Liver (tissue), 9 donors: ENCODE results near the gene NFU1. TPM values are rescaled to one million over a fixed set of nuclear protein-coding genes. Genes with fewer than 3 reads are reported as not detected.

Source experiments
- DNase-seq: peaks from one replicate; pipeline ENCODE4 v3.0.0-alpha.2; 2017; ENCODE audit warnings: low spot score
- H3K27ac ChIP-seq, 2 donors: one replicate each; pipeline ENCODE4 v1.7.0; 2013; ENCODE audit warnings: inconsistent platforms in 2 of 2, low read length in 2 of 2, control low read depth in 1 of 2, low read depth in 1 of 2, mild to moderate bottlenecking in 1 of 2
- H3K27me3 ChIP-seq, 4 donors: one replicate each; pipeline versions ENCODE4 v1.6.1 to v1.7.0; 2013; ENCODE audit warnings: low read length in 3 of 4, inconsistent platforms in 1 of 4, mild to moderate bottlenecking in 1 of 4, moderate library complexity in 1 of 4; ENCODE audit not compliant: control insufficient read depth in 4 of 4, insufficient read depth in 4 of 4
- H3K36me3 ChIP-seq, 4 donors: one replicate each; pipeline versions ENCODE4 v1.6.1 to v1.7.0; 2013; ENCODE audit warnings: low read length in 3 of 4, mild to moderate bottlenecking in 3 of 4, low read depth in 1 of 4, moderate library complexity in 1 of 4; ENCODE audit not compliant: control insufficient read depth in 4 of 4, insufficient read depth in 3 of 4
- H3K4me1 ChIP-seq, 4 donors: one replicate each; pipeline versions ENCODE4 v1.6.1 to v1.7.0; 2013; ENCODE audit warnings: low read length in 3 of 4, mild to moderate bottlenecking in 3 of 4, moderate library complexity in 1 of 4; ENCODE audit not compliant: control insufficient read depth in 4 of 4, insufficient read depth in 4 of 4
- H3K4me3 ChIP-seq, 3 donors: one replicate each; pipeline versions ENCODE4 v1.6.1 to v1.7.0; 2013; ENCODE audit warnings: low read length in 3 of 3, control low read depth in 1 of 3, low read depth in 1 of 3, mild to moderate bottlenecking in 1 of 3
- H3K9ac ChIP-seq, 2 donors: one replicate each; pipeline ENCODE4 v1.7.0; 2013; ENCODE audit warnings: low read length in 2 of 2, mild to moderate bottlenecking in 2 of 2, moderate library complexity in 2 of 2, control low read depth in 1 of 2, low read depth in 1 of 2
- H3K9me3 ChIP-seq, 4 donors: one replicate each; pipeline versions ENCODE4 v1.6.1 to v1.7.0; 2013; ENCODE audit warnings: low read length in 3 of 4; ENCODE audit not compliant: control insufficient read depth in 4 of 4
- EGR1 ChIP-seq, 2 donors: IDR thresholded peaks; 2 replicates each; pipeline ENCODE4 v1.6.1; 2016 to 2018; ENCODE audit warnings: antibody characterized with exemption in 2 of 2, low read depth in 2 of 2
- FOXA1 ChIP-seq: IDR thresholded peaks from 2 replicates; pipeline ENCODE4 v1.6.1; 2016; ENCODE audit warnings: antibody characterized with exemption
- FOXA2 ChIP-seq: IDR thresholded peaks from 2 replicates; pipeline ENCODE4 v1.6.1; 2016; ENCODE audit warnings: antibody characterized with exemption
- HNF4A ChIP-seq, 2 donors: conservative IDR thresholded peaks; 2 replicates each; pipeline ENCODE4 v1.6.1; 2016; ENCODE audit warnings: antibody characterized with exemption in 2 of 2, mild to moderate bottlenecking in 2 of 2
- JUND ChIP-seq, 2 donors: IDR thresholded peaks; 2 replicates each; pipeline ENCODE4 v1.6.1; 2016; ENCODE audit warnings: antibody characterized with exemption in 2 of 2
- NR2F2 ChIP-seq: IDR thresholded peaks from 2 replicates; pipeline ENCODE4 v1.6.1; 2016; ENCODE audit warnings: antibody characterized with exemption
- RAD21 ChIP-seq, 2 donors: IDR thresholded peaks; 2 replicates each; pipeline ENCODE4 v1.6.1; 2016; ENCODE audit warnings: antibody characterized with exemption in 2 of 2, mild to moderate bottlenecking in 2 of 2
- RXRA ChIP-seq, 2 donors: IDR thresholded peaks; 2 replicates each; pipeline ENCODE4 v1.6.1; 2017 to 2018; ENCODE audit warnings: antibody characterized with exemption in 2 of 2, mild to moderate bottlenecking in 1 of 2
- SP1 ChIP-seq: IDR thresholded peaks from 2 replicates; pipeline ENCODE4 v1.6.1; 2018; ENCODE audit warnings: antibody characterized with exemption, mild to moderate bottlenecking
- TAF1 ChIP-seq: conservative IDR thresholded peaks from 2 replicates; pipeline ENCODE4 v1.6.1; 2016; ENCODE audit warnings: antibody characterized with exemption, mild to moderate bottlenecking
- YY1 ChIP-seq: IDR thresholded peaks from 2 replicates; pipeline ENCODE4 v1.6.1; 2016; ENCODE audit warnings: antibody characterized with exemption, mild to moderate bottlenecking
- WGBS: extraction: QIAGEN DNeasy Blood & Tissue Kit; methylation state at CpG from one replicate; pipeline ENCODE4 v1.1.7; 2013; 5-methylcytosine and 5-hydroxymethylcytosine counted together
- polyA plus RNA-seq, 2 donors: library from polyadenylated mRNA; stranded (reverse) in 1 of 2; unstranded in 1 of 2; fragments of 200-250 nt in 1 of 2; fragments of >200 nt in 1 of 2; fragmentation: Nextera tagmentation in 1 of 2; extraction: Ambion mirVana in 1 of 2; gene quantifications; one replicate each; pipeline versions ENCODE4 v1.2.1 to v1.2.3, GENCODE V29; 2013 to 2015
- total RNA-seq, 2 donors: library from RNA; depleted of rRNA; stranded (reverse); fragments of >200 nt; gene quantifications; one replicate each; pipeline ENCODE4 v1.2.3, GENCODE V29; 2014
- TF ChIP-seq, protein P1 (sequence below): IDR thresholded peaks from 2 replicates; pipeline ENCODE4 v1.6.1; 2016; ENCODE audit warnings: antibody characterized with exemption, mild to moderate bottlenecking
- TF ChIP-seq, protein P2 (sequence below): fragments of 150-350 bp; IDR thresholded peaks from 2 replicates; pipeline ENCODE4 v1.5.1; 2017; ENCODE audit warnings: improper control_type of control experiment, low read depth, low read length; ENCODE audit not compliant: missing input control
- TF ChIP-seq, protein P3 (sequence below): IDR thresholded peaks from 2 replicates; pipeline ENCODE4 v1.6.1; 2016; ENCODE audit warnings: antibody characterized with exemption
- TF ChIP-seq, protein P4 (sequence below): IDR thresholded peaks from 2 replicates; pipeline ENCODE4 v1.6.1; 2016; ENCODE audit warnings: antibody characterized with exemption
- donor health status: healthy.
- donor health status: healthy.
- donor health status: healthy.
- donor health status: healthy.
- donor health status: healthy.

The NFU1 gene
- total and polyA plus RNA-seq, 4 donors = 7.4 to 37.4 (median 16.0) TPM

DNA sequence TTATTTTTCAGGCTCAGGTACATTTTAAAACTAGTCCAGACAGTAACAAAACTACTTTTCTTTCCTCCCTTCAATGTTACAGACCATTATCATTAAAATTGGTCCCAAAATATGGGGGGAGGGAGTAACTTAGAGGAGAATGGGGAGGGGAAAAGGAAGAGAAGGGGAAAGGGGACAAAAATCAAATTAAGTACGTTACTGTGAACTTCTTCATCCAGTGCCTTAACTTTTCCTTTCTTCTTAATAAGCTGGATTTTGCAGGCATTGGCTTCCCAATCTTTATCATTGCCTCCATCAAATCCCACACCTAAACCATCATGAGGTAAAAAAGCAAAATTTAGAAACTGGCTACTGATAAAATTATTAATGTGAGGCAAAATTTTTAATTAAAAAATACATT lies 67.4 kb downstream of the NFU1 start:
- no peaks in the 10 kb centered on the region for H3K4me1 ChIP-seq
- DNase-seq = no peak

DNA sequence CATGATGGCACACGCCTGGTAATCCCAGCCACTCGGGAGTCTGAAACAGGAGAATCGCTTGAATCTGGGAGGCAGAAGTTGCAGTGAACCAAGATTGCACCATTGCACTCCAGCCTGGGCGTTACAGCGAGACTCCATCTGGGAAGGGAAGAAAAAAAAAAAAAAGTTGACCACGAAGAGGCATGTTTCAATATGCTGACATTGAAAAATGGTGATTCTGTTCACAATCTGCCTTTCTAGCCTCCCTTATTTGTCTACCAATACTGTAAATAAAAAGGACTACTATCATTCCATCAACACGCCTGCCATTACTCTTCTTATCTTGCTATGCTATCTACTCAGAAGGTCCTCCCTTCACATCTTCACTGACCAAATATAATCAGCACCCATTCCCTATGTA lies 68.6 kb downstream of the NFU1 start:
- Histone ChIP-seq H3K27me3 (no peaks in the 10 kb centered on the region), H3K4me1 (no peaks in the 10 kb centered on the region), H3K36me3 (peaks cover 5 to 54% (median 51%) of the 10 kb centered on the region in 4 donors), H3K9me3 (no peaks in the 10 kb centered on the region), H3K4me3 (no peak overlapping the region), H3K27ac (no peak overlapping the region), H3K9ac (no peak overlapping the region)
- no peak for TF ChIP-seq RAD21 (IDR thresholded peaks at IDR 0.05)
- TF ChIP-seq, protein P1, sequence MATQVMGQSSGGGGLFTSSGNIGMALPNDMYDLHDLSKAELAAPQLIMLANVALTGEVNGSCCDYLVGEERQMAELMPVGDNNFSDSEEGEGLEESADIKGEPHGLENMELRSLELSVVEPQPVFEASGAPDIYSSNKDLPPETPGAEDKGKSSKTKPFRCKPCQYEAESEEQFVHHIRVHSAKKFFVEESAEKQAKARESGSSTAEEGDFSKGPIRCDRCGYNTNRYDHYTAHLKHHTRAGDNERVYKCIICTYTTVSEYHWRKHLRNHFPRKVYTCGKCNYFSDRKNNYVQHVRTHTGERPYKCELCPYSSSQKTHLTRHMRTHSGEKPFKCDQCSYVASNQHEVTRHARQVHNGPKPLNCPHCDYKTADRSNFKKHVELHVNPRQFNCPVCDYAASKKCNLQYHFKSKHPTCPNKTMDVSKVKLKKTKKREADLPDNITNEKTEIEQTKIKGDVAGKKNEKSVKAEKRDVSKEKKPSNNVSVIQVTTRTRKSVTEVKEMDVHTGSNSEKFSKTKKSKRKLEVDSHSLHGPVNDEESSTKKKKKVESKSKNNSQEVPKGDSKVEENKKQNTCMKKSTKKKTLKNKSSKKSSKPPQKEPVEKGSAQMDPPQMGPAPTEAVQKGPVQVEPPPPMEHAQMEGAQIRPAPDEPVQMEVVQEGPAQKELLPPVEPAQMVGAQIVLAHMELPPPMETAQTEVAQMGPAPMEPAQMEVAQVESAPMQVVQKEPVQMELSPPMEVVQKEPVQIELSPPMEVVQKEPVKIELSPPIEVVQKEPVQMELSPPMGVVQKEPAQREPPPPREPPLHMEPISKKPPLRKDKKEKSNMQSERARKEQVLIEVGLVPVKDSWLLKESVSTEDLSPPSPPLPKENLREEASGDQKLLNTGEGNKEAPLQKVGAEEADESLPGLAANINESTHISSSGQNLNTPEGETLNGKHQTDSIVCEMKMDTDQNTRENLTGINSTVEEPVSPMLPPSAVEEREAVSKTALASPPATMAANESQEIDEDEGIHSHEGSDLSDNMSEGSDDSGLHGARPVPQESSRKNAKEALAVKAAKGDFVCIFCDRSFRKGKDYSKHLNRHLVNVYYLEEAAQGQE = no peak
- TF ChIP-seq, protein P2, sequence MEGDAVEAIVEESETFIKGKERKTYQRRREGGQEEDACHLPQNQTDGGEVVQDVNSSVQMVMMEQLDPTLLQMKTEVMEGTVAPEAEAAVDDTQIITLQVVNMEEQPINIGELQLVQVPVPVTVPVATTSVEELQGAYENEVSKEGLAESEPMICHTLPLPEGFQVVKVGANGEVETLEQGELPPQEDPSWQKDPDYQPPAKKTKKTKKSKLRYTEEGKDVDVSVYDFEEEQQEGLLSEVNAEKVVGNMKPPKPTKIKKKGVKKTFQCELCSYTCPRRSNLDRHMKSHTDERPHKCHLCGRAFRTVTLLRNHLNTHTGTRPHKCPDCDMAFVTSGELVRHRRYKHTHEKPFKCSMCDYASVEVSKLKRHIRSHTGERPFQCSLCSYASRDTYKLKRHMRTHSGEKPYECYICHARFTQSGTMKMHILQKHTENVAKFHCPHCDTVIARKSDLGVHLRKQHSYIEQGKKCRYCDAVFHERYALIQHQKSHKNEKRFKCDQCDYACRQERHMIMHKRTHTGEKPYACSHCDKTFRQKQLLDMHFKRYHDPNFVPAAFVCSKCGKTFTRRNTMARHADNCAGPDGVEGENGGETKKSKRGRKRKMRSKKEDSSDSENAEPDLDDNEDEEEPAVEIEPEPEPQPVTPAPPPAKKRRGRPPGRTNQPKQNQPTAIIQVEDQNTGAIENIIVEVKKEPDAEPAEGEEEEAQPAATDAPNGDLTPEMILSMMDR = no peak
- TF ChIP-seq YY1 = no peak
- TF ChIP-seq, protein P3, sequence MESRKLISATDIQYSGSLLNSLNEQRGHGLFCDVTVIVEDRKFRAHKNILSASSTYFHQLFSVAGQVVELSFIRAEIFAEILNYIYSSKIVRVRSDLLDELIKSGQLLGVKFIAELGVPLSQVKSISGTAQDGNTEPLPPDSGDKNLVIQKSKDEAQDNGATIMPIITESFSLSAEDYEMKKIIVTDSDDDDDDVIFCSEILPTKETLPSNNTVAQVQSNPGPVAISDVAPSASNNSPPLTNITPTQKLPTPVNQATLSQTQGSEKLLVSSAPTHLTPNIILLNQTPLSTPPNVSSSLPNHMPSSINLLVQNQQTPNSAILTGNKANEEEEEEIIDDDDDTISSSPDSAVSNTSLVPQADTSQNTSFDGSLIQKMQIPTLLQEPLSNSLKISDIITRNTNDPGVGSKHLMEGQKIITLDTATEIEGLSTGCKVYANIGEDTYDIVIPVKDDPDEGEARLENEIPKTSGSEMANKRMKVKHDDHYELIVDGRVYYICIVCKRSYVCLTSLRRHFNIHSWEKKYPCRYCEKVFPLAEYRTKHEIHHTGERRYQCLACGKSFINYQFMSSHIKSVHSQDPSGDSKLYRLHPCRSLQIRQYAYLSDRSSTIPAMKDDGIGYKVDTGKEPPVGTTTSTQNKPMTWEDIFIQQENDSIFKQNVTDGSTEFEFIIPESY = no peak
- no peak for TF ChIP-seq FOXA2
- 96% methylated on average over 7 of the region's 7 CpGs for WGBS
- DNase-seq = no peak

More for the DNA sequence above, 67.4 kb downstream of the NFU1 start:
- Histone ChIP-seq H3K4me3 (no peak overlapping the region), H3K9ac (no peak overlapping the region), H3K27ac (no peak overlapping the region), H3K36me3 (peaks cover 2 to 53% (median 49%) of the 10 kb centered on the region in 4 donors), H3K27me3 (no peaks in the 10 kb centered on the region), H3K9me3 (no peaks in the 10 kb centered on the region)
- TF ChIP-seq TAF1 (no peak), SP1 (no peak)
- WGBS = 96% methylated on average over 1 of the region's 1 CpG

DNA sequence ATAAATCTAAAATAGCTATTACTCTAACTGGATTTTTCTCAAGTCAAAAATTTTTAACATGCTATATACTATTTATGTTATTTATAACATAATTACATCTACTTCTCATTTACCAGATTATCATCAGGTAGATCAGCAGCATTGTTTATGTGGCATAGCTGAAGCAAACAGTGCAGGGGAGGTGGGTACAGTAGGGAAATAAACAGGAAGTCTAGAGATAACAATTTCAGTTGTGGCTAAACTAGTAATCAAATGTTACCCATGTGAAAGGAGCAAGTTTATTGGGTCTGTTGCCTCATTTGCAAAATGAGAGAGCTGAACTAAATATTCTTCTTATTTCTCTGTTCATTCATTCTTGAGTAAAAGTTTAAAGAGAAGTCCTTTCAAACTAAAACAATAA lies 77.9 kb downstream of the NFU1 start:
- Histone ChIP-seq H3K4me1 (peaks cover 0 to 3% (median 0%) of the 10 kb centered on the region in 4 donors), H3K9ac (no peak overlapping the region), H3K36me3 (peaks cover 9 to 59% (median 52%) of the 10 kb centered on the region in 4 donors), H3K4me3 (no peak overlapping the region), H3K27ac (no peak overlapping the region), H3K27me3 (no peaks in the 10 kb centered on the region), H3K9me3 (no peaks in the 10 kb centered on the region)
- no peak for DNase-seq
- TF ChIP-seq EGR1 (IDR thresholded peaks at IDR 0.05; ENCODE audit: low read depth in 2 of 2) (no peak), YY1 (no peak), FOXA2 (no peak), HNF4A (conservative IDR thresholded peaks at IDR 0.05) (no peak), RAD21 (IDR thresholded peaks at IDR 0.05) (no peak), NR2F2 (no peak), SP1 (no peak), RXRA (IDR thresholded peaks at IDR 0.05) (no peak), TAF1 (no peak), FOXA1 (no peak), JUND (IDR thresholded peaks at IDR 0.05) (no peak)
- TF ChIP-seq, protein P2 = no peak
- TF ChIP-seq, protein P4, sequence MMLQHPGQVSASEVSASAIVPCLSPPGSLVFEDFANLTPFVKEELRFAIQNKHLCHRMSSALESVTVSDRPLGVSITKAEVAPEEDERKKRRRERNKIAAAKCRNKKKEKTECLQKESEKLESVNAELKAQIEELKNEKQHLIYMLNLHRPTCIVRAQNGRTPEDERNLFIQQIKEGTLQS = no peak
- TF ChIP-seq, protein P3 = no peak
